Measurements from ENCODE around the gene MAFB. TPM values are rescaled to one million over a fixed set of nuclear protein-coding genes. Genes with fewer than 3 reads are reported as not detected.

Gene MAFB
- total RNA-seq, 1 experiment from 2014 or later, result 15.9 TPM

DNA sequence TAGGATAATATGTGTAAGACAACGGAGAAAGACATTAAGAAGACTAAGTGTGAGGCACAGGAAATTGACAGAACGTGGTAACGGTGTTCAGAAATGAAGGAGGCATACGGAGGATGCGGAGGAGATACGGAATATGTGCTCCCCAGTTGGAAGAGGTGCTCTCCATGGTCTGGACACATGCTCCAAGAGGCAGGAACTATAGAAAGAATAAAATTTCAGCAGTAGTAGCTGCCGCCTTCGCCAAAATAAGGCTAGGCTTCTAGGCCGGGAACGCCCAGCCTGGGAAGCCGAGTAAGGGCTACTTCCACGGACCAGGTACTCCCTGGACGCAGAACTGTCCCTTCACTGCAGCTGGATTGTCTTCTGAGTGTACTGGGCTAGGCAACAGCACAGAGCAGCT is 7.4 kb downstream of the MAFB start:
- CTCF ChIA-PET, result interaction anchor here (0.7 to 1.2 kb wide), 6 partner anchors 30 to 1413 kb away, joined by 3 to 5 read pairs (median 3); no protein-coding TSS in a partner anchor
- H3K27me3 Mint-ChIP-seq (ENCODE audit: insufficient read depth, unreplicated experiment), result no peaks in the 10 kb centered on the region

GRCh38 chr20:40681165-40681564 is 7.9 kb downstream of the MAFB start:
- DNase-seq (ENCODE audit: unreplicated experiment), result no peak
- no peak overlapping the region for H3K27ac Mint-ChIP-seq (ENCODE audit: low read depth, unreplicated experiment)
- H3K9me3 Mint-ChIP-seq (ENCODE audit: unreplicated experiment), result no peaks in the 10 kb centered on the region
- H3K4me1 Mint-ChIP-seq (ENCODE audit: insufficient read depth, unreplicated experiment), result peaks cover 17% of the 10 kb centered on the region
- no peaks in the 10 kb centered on the region for H3K27me3 Mint-ChIP-seq (ENCODE audit: insufficient read depth, unreplicated experiment)
- H3K4me3 Mint-ChIP-seq (ENCODE audit: unreplicated experiment), result no peak overlapping the region
- intact Hi-C loops (cut with micrococcal nuclease), result loop anchor here (10.0 kb wide), 1 partner anchor 146 kb away; no protein-coding TSS in a partner anchor
- TF ChIP-seq, protein P1, sequence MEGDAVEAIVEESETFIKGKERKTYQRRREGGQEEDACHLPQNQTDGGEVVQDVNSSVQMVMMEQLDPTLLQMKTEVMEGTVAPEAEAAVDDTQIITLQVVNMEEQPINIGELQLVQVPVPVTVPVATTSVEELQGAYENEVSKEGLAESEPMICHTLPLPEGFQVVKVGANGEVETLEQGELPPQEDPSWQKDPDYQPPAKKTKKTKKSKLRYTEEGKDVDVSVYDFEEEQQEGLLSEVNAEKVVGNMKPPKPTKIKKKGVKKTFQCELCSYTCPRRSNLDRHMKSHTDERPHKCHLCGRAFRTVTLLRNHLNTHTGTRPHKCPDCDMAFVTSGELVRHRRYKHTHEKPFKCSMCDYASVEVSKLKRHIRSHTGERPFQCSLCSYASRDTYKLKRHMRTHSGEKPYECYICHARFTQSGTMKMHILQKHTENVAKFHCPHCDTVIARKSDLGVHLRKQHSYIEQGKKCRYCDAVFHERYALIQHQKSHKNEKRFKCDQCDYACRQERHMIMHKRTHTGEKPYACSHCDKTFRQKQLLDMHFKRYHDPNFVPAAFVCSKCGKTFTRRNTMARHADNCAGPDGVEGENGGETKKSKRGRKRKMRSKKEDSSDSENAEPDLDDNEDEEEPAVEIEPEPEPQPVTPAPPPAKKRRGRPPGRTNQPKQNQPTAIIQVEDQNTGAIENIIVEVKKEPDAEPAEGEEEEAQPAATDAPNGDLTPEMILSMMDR (IDR thresholded peaks at IDR 0.05; ENCODE audit: unreplicated experiment), result no peak
- peaks cover 32% of the 10 kb centered on the region for H3K36me3 Mint-ChIP-seq (ENCODE audit: insufficient read depth, unreplicated experiment)
- no TSS peak for BruUV-seq (replicated peaks)
- CTCF ChIA-PET, result interaction anchor here (0.6 to 1.2 kb wide), 5 partner anchors 8 to 523 kb away, joined by 3 to 4 read pairs (median 4); partner anchors contain the start of gene MAFB
- POLR2A ChIA-PET, result interaction anchor here (0.6 to 2.7 kb wide), 8 partner anchors 12 to 528 kb away, joined by 3 to 15 read pairs (median 4); no protein-coding TSS in a partner anchor

More for the DNA sequence above, 7.4 kb downstream of the MAFB start:
- H3K27ac Mint-ChIP-seq (ENCODE audit: low read depth, unreplicated experiment), result no peak overlapping the region
- intact Hi-C loops (cut with micrococcal nuclease), result loop anchor here (10.0 kb wide), 1 partner anchor 147 kb away; no protein-coding TSS in a partner anchor
- TF ChIP-seq, protein P1 (IDR thresholded peaks at IDR 0.05; ENCODE audit: unreplicated experiment), result no peak
- BruUV-seq (replicated peaks), result no TSS peak
- no peak overlapping the region for H3K4me3 Mint-ChIP-seq (ENCODE audit: unreplicated experiment)
- H3K4me1 Mint-ChIP-seq (ENCODE audit: insufficient read depth, unreplicated experiment), result peaks cover 17% of the 10 kb centered on the region
- H3K36me3 Mint-ChIP-seq (ENCODE audit: insufficient read depth, unreplicated experiment), result peaks cover 37% of the 10 kb centered on the region
- DNase-seq (ENCODE audit: unreplicated experiment), result no peak
- H3K9me3 Mint-ChIP-seq (ENCODE audit: unreplicated experiment), result no peaks in the 10 kb centered on the region
- POLR2A ChIA-PET, result interaction anchor here (0.6 to 2.7 kb wide), 8 partner anchors 13 to 228 kb away, joined by 3 to 15 read pairs (median 3); no protein-coding TSS in a partner anchor

DNA sequence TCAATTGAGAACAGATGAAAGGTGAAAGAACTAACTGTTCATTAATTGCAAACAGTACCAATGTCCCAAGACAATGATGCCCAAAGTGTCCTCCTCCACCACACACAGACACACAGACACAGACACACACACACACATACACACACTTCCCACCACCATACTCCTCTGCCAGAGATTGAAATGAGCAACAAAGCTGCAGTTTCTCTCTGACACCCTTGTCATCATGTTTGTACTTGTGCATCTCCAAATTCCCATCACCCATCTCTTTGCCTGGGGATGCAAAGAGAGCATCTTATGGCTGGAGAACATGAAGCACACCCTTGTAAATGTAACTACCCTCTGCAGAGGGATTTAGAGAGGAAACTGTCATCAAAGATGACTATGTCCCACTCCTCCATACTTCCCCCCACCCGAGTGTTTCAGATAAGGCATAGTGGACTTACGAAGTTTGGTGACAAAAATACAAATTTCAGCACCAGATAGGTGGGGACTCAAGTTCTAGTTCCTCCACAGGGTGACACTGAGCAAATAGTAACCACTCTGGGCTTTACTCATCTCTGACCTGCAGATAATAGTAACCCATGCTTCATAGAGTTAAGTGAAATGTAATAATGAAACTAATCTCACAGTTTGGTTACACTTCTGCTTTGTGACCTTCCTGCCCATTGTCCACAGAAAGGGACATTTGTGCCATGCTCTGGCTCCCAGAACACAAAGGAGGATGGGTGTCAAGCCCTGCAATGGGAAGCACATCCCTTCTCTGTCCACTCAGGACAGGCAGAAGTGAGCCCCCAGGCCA is 8.7 kb downstream of the MAFB start:
- Mint-ChIP-seq H3K4me3 (ENCODE audit: unreplicated experiment) (no peak overlapping the region), H3K36me3 (ENCODE audit: insufficient read depth, unreplicated experiment) (peaks cover 24% of the 10 kb centered on the region), H3K27ac (ENCODE audit: low read depth, unreplicated experiment) (no peak overlapping the region), H3K4me1 (ENCODE audit: insufficient read depth, unreplicated experiment) (peaks cover 17% of the 10 kb centered on the region), H3K27me3 (ENCODE audit: insufficient read depth, unreplicated experiment) (no peaks in the 10 kb centered on the region), H3K9me3 (ENCODE audit: unreplicated experiment) (no peaks in the 10 kb centered on the region)
- BruUV-seq (replicated peaks), result no TSS peak
- POLR2A ChIA-PET, result interaction anchor here (0.9 to 2.7 kb wide), 3 partner anchors 11 to 80 kb away, joined by 3 to 15 read pairs (median 4); no protein-coding TSS in a partner anchor
- no peak for DNase-seq (ENCODE audit: unreplicated experiment)
- CTCF ChIA-PET, result interaction anchor here (0.6 to 1.2 kb wide), 8 partner anchors 9 to 522 kb away, joined by 3 to 6 read pairs (median 4); partner anchors contain the start of gene MAFB
- TF ChIP-seq, protein P1 (IDR thresholded peaks at IDR 0.05; ENCODE audit: unreplicated experiment), result no peak
- intact Hi-C loops (cut with micrococcal nuclease), result loop anchor here (10.0 kb wide), 1 partner anchor 146 kb away; no protein-coding TSS in a partner anchor

- ChIA-PET CTCF (interaction anchor here (0.6 to 1.2 kb wide), 2 partner anchors 8 to 414 kb away, joined by 3 read pairs; no protein-coding TSS in a partner anchor), POLR2A (interaction anchor here (1.6 kb wide), 1 partner anchor 30 kb away, joined by 6 read pairs; no protein-coding TSS in a partner anchor)
- TF ChIP-seq, protein P1 (IDR thresholded peaks at IDR 0.05; ENCODE audit: unreplicated experiment), result no peak
- Mint-ChIP-seq H3K4me1 (ENCODE audit: insufficient read depth, unreplicated experiment) (peaks cover 11% of the 10 kb centered on the region), H3K27ac (ENCODE audit: low read depth, unreplicated experiment) (no peak overlapping the region), H3K27me3 (ENCODE audit: insufficient read depth, unreplicated experiment) (no peaks in the 10 kb centered on the region), H3K9me3 (ENCODE audit: unreplicated experiment) (no peaks in the 10 kb centered on the region), H3K4me3 (ENCODE audit: unreplicated experiment) (no peak overlapping the region), H3K36me3 (ENCODE audit: insufficient read depth, unreplicated experiment) (peaks cover 12% of the 10 kb centered on the region)
- DNase-seq (ENCODE audit: unreplicated experiment), result no peak
- BruUV-seq (replicated peaks), result no TSS peak
- intact Hi-C loops (cut with micrococcal nuclease), result no loop called here
Measured at GRCh38 chr20:40679184-40679583, 9.9 kb downstream of the MAFB start.
